NK-92 (cell line): Measurements from ENCODE around the gene GAB1.
"Not testable (repeated sequence)": the region's sequence is repeated elsewhere in the genome, so short reads cannot be mapped to it uniquely, and the experiment has no call there.

ENCODE experiments used
- DNase-seq: peaks from one replicate; lab custom pipeline; 2025; ENCODE audit not compliant: unreplicated experiment; lab: John Stamatoyannopoulos, UW

Gene GAB1

GRCh38 chr4:143337600-143338287, 1.1 kb downstream of the GAB1 start:
- no peak for DNase-seq

GRCh38 chr4:143338313-143338712, 1.6 kb downstream of the GAB1 start:
- DNase-seq, result no peak

DNA sequence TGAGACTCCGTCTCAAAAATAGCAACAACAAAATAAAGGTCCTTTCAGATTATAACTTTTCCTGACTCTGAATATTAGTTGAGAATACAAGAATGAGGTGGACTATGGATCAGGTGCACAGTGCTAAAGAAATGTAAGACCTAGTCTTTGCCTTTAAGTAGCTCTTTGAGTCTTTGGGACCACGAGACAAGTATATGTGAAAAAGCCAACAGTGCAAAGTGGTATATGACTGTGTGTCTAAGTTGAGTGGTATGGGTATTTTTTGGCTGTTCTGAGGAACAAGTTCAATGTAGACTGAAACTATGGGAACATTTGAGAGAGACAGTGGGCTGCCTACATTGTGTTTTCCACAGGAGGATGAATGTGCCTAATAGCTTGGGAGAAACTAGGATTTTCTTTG, 2.8 kb downstream of the GAB1 start:
- no peak for DNase-seq

- DNase-seq, result no peak
Measured at GRCh38 chr4:143341186-143341755, 4.6 kb downstream of the GAB1 start.

DNA sequence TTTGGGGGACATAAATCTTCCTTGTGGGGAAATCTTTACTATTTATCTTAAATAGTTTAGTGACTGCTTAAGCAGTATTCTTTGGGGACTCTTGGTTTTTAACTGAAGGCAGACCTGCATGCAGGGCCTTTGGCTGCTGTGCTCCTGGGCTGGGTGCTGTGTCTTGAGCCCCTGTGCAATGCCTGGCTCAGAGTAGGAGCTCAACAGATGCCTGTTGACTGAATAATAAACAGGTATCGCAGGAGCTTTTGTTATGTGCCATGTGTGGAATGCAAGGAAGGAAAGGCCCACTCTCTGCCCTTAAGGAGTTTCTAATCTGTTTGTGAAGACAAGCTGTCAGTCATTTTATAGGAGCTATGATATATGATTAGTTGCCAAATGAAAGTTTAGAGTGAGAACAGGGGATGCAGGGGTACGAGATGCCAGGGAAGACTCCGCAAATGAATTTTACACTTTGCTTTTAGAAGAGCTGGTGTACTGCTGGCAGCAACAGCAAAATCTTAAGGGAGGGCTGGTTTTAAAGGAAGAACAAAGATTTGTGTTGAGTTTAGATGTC, 6.7 kb downstream of the GAB1 start:
- no peak for DNase-seq

DNA sequence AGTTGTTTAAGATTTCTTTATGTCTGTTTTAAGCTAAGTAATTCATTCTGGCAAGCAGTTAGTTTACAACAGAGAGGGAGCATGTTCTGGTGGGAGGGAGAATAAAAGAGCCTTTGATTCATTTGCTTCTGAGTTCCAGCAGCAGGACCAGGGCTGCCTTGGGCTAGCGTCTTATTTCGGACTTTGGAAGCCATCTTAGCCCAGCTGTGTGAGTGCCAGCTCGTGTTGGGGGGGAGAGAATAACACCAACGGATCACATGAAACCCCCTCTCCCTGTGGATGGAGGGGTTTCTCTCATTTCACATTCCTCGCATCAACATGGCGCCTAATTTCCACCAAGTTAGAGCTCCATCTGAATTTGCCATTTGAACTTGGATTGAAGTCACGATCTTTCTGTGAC, 7.4 kb downstream of the GAB1 start:
- no peak for DNase-seq

DNA sequence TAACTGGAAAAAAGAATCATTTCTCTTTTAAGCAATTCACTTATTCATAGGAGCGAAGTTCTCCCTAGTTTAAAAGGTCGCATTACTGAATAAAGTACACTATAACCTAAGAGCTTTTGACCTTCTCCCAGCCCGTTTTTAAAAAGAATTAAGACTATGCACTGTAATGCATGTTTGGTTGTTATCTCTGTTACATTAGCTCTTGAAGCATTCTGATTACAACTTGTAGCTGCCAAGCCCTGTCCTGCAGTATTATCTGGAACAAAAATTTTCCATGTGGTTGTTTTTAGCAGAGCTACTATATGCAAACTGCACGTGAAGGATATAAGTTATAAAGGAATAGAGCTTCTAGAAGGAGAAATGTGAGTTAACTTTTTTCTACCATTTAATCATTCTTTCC, 8.1 kb downstream of the GAB1 start:
- no peak for DNase-seq

- no peak for DNase-seq
Measured at GRCh38 chr4:143345356-143345755, 8.7 kb downstream of the GAB1 start.

- no peak for DNase-seq
Measured at GRCh38 chr4:143346206-143346605, 9.5 kb downstream of the GAB1 start.

GRCh38 chr4:143347484-143348111, 10.9 kb downstream of the GAB1 start:
- DNase-seq, result no peak

DNA sequence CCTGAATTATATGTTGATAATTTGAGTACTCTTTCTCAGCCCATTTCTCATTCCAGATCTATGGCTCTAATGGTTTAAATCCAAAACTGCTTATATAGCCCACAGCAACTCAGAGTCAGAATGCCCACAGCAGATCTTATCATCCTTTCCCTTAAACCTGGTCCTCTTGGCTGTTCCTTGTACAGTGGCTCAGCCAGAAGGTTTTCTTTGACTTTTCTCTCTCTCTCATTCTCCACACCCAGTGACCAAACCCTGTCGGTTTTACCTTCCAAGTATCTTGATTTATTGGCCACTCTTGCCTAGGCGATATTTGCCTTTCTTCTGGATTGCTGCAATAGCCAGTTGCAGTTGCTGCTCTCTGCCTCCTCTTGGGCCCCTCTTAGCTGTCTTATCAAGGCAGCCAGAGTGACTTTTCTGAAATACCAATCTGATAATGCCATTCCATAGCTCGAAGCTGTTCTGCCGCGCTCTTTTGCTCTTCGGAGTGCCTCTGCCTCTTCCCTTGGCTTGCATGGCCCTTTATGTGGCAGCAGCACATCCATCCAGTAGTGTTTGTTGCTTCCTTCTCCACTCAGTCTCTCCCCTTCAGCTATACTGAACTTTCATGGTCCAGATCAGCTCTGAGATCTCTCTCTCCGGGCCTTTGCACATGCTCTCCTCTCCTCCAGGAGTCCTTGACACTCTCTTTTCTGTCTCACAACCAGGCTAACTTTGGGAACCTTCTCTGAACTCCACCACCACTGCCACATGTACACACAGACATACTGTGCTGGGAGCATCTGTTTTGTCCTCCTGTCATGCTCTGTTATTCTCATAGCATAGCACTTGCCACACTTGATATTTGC, 11.8 kb downstream of the GAB1 start:
- DNase-seq, result no peak

DNA sequence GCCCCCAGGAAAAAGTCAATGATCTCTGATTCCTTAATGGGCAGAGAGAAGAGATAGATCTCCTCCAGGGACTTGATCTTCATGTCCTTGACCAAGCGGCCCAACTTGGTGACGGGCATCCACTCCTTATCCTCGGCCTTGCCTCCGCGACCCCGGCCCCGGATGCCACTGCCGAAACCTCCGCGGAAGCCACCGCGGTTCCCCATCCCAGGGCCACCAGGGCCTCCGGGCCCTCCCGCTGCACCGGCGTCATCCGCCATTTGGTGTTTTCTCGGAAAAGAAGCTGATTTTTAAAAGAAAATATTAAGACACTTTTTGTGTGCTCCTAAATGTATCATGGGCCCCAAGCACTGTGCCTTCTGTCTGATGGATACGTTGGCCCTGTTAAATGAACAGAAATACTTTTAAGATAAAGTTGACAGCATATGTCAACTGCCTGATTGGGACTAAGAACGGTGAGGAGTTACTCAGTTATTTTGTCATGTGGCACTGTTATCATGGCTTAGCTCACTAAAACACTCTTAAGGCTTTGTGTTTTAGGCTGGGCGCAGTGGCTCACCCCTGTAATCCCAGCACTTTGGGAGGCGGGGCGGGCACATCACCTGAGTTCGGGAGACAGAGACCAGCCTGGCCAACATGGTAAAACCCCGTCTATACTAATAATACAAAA, 13.3 kb downstream of the GAB1 start:
- not testable (repeated sequence) for DNase-seq

DNA sequence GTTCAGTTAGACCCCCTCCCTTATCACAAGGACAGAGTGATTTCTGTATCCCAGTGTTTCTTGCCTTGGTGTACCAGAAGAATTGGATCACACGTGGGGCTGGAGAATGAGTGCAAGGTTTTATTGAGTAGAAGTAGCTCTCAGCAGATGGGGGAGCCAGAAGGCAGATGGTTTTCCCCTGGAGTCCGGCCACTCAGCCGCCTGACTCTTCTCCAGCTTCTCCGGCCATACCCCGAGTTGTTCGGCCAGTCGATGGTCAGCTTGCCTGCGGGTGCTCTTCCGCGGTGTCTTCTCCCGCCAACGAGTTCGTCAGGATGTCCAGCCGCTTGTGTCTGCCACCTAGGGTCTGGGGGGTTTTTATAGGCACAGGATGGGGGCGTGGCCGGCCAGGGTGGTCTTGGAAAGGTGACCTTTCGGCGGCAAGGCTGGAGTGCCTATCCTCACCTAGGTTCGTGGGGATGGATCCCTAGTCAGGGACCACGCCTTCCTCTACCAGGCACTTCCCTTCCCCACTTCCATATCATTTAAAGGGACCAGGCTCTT, 14.5 kb downstream of the GAB1 start:
- DNase-seq, result no peak

GRCh38 chr4:143351774-143352451, 15.2 kb downstream of the GAB1 start:
- no peak for DNase-seq

- no peak for DNase-seq
Measured at GRCh38 chr4:143352720-143353119, 16.0 kb downstream of the GAB1 start.

DNA sequence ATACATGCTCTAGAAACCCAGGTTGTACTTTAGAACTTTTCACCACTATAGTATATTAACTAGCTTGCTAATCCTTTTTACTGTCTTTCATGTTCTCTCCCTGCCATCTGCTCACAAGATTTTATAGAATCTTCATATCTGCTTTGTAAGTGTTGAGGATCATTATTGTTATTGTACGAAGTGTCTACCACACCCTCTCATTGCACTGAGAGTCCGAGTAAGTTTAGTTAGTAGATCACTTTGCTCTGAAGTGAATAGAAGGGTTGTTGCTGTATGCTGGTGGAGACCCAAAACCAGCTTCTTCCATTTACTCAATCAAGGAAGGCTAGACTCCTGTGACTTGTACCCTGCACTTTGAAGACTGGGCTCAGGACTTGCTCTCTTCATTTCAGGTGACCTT, 17.1 kb downstream of the GAB1 start:
- DNase-seq, result no peak

GRCh38 chr4:143354990-143355389, 18.3 kb downstream of the GAB1 start:
- no peak for DNase-seq

GRCh38 chr4:143355540-143356217, 19.0 kb downstream of the GAB1 start:
- DNase-seq, result no peak

DNA sequence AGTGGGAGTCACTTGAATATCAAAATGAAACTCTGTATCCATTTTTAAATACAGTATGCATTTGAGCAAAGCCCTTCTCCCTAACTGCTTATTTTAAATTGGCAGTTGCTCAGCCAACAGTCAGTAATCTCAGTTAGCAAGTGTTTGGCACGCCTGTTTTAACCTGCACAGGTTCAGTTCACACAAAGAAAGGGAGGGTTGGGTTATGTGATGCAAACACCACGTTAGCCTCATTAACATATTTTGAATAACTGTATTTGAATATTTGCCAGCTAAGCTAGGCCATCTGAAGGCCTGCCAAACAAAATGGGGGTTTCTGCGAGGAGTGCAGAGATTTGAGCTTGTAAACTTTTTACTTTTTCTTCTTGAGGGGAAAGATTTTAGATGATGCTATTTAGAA, 19.8 kb downstream of the GAB1 start:
- DNase-seq, result no peak
